GM23248 (cell line): ENCODE results near the gene PRDX4.

ENCODE experiments used
- EZH2 ChIP-seq: fragments of 200-600 bp; sonication (generic); IDR thresholded peaks from 2 replicates; pipeline ENCODE4 v1.6.1; 2018; ENCODE audit warnings: antibody characterized with exemption, mild to moderate bottlenecking; ENCODE audit not compliant: insufficient read depth, poor library complexity, severe bottlenecking
- EZH2phosphoT487 ChIP-seq: fragments of 200-600 bp; sonication (generic); IDR thresholded peaks from 2 replicates; pipeline ENCODE4 v1.6.1; 2018; ENCODE audit warnings: antibody characterized with exemption, moderate library complexity, mild to moderate bottlenecking, low read depth; ENCODE audit not compliant: insufficient read depth

DNA sequence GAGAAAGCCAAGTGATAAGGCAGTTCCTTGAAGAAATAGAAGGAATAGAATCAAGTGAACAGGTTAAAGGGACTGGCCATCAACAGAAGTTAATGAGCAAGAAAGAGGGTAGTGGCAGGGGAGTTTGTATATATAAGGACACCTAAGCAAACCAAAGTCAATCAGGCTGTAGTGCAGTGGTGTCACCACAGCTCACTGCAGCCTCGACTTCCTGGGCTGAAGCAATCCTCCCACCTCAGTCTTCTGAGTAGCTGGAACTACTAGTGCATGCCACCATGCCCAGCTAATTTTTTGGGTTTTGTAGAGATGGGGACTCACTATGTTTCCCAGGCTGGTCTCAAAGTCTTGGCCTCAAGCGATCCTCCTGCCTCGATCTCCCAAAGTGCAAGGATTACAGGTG is 59.9 kb downstream of the PRDX4 start:
- TF ChIP-seq EZH2 (no peak), EZH2phosphoT487 (no peak)
